Breast epithelium (tissue), 3 donors: Measurements from ENCODE around the gene CAV1.

Experiments
- POLR2A ChIP-seq: fragments of 450-650 bp; IDR thresholded peaks from one replicate; pipeline ENCODE4 v1.6.1; 2016; ENCODE audit warnings: antibody characterized with exemption, mild to moderate bottlenecking, moderate library complexity
- POLR2AphosphoS5 ChIP-seq, 3 donors: sonication (generic); formaldehyde crosslinking; IDR thresholded peaks; one replicate each; pipeline ENCODE4 v1.6.1; 2017; ENCODE audit warnings: antibody characterized with exemption in 3 of 3
- TF ChIP-seq, protein P1 (sequence below), 3 donors: fragments of 450-650 bp; IDR thresholded peaks; one replicate each; pipeline ENCODE4 v1.5.1; 2016 to 2017; ENCODE audit warnings: antibody characterized with exemption in 3 of 3, mild to moderate bottlenecking in 3 of 3, moderate library complexity in 3 of 3

DNA sequence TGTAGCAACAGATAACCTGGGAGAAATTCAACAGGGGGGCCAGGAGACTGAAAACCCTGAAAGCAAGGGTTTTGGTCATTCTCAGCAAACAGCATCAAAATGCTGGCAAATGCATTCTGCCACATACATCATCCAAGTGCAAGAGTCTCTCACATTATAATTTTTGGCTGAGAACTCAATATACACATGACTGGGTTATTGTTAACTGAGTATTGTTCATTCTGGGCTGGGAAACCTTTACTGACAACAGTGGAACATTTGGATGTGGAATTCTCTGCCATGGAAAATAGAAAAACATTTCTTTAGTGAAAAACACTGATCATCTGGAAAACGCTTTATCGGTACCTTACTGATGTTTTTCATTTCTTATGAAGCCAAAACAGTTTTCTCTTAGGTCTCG is 74.0 kb downstream of the CAV1 start:
- TF ChIP-seq POLR2A: no peak
- TF ChIP-seq, protein P1, sequence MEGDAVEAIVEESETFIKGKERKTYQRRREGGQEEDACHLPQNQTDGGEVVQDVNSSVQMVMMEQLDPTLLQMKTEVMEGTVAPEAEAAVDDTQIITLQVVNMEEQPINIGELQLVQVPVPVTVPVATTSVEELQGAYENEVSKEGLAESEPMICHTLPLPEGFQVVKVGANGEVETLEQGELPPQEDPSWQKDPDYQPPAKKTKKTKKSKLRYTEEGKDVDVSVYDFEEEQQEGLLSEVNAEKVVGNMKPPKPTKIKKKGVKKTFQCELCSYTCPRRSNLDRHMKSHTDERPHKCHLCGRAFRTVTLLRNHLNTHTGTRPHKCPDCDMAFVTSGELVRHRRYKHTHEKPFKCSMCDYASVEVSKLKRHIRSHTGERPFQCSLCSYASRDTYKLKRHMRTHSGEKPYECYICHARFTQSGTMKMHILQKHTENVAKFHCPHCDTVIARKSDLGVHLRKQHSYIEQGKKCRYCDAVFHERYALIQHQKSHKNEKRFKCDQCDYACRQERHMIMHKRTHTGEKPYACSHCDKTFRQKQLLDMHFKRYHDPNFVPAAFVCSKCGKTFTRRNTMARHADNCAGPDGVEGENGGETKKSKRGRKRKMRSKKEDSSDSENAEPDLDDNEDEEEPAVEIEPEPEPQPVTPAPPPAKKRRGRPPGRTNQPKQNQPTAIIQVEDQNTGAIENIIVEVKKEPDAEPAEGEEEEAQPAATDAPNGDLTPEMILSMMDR (IDR thresholded peaks at IDR 0.05): no peak
- no peak for TF ChIP-seq POLR2AphosphoS5 (IDR thresholded peaks at IDR 0.05)
